WTC11 (cell line): ENCODE data around the gene CLEC18B. TPM values are rescaled to one million over a fixed set of nuclear protein-coding genes. Genes with fewer than 3 reads are reported as not detected.

Source experiments
- ATAC-seq: fragments of 200-7000 bp; cut with Tn5 transposase; 2 replicates; pipeline ENCODE4 v1.10.0; 2021; ENCODE audit warnings: mild to moderate bottlenecking, moderate library complexity
- CTCF ChIA-PET: fragments of 300-600 bp; sonication (Branson Sonifier 250); formaldehyde crosslinking; loops from one replicate; lab custom pipeline; 2021; ENCODE audit warnings: antibody characterized with exemption; lab: Charles Lee
- POLR2A ChIA-PET: fragments of 350-600 bp; sonication (Branson Sonifier 250); formaldehyde crosslinking; loops from one replicate; lab custom pipeline; 2021; ENCODE audit warnings: antibody characterized with exemption; lab: Charles Lee
- DNase-seq: peaks from one replicate; pipeline ENCODE4 v3.0.0; 2021; ENCODE audit warnings: low spot score
- H3K27ac Mint-ChIP-seq: 2 replicates; pipeline ENCODE4 v1.8.0; 2021; ENCODE audit warnings: mixed read lengths
- H3K27me3 Mint-ChIP-seq: 2 replicates; pipeline ENCODE4 v1.8.0; 2021; ENCODE audit warnings: low read depth, mild to moderate bottlenecking, moderate library complexity, mixed read lengths
- H3K36me3 Mint-ChIP-seq: 2 replicates; pipeline ENCODE4 v1.8.0; 2021; ENCODE audit warnings: mixed read lengths
- H3K4me1 Mint-ChIP-seq: 2 replicates; pipeline ENCODE4 v1.8.0; 2022; ENCODE audit warnings: mixed read lengths
- H3K4me3 Mint-ChIP-seq: 2 replicates; pipeline ENCODE4 v1.8.0; 2021; ENCODE audit warnings: mild to moderate bottlenecking, moderate library complexity, mixed read lengths
- H3K9me3 Mint-ChIP-seq: 2 replicates; pipeline ENCODE4 v1.8.0; 2021; ENCODE audit warnings: mixed read lengths
- CREB1 ChIP-seq: sonication (generic); formaldehyde crosslinking; IDR thresholded peaks from 2 replicates; pipeline ENCODE4 v1.8.0; 2023; ENCODE audit warnings: mild to moderate bottlenecking, missing genetic modification reagents
- ELF4 ChIP-seq: sonication (generic); formaldehyde crosslinking; IDR thresholded peaks from 2 replicates; pipeline ENCODE4 v1.8.1; 2022; ENCODE audit warnings: low read depth, mild to moderate bottlenecking, moderate library complexity, missing genetic modification reagents
- FOXK1 ChIP-seq: sonication (generic); formaldehyde crosslinking; IDR thresholded peaks from 2 replicates; pipeline ENCODE4 v1.8.0; 2022; ENCODE audit warnings: mild to moderate bottlenecking, moderate library complexity, missing genetic modification reagents
- FOXP1 ChIP-seq: sonication (generic); formaldehyde crosslinking; IDR thresholded peaks from 2 replicates; pipeline ENCODE4 v1.8.0; 2022; ENCODE audit warnings: missing genetic modification reagents, mild to moderate bottlenecking, moderate library complexity, borderline replicate concordance
- GABPB1 ChIP-seq: sonication (generic); formaldehyde crosslinking; IDR thresholded peaks from 2 replicates; pipeline ENCODE4 v1.8.1; 2023; ENCODE audit warnings: mild to moderate bottlenecking, missing genetic modification reagents
- IRF2 ChIP-seq: sonication (generic); formaldehyde crosslinking; IDR thresholded peaks from 2 replicates; pipeline ENCODE4 v1.8.0; 2022; ENCODE audit warnings: low read depth, missing genetic modification reagents, borderline replicate concordance
- JUN ChIP-seq: sonication (generic); formaldehyde crosslinking; IDR thresholded peaks from 2 replicates; pipeline ENCODE4 v1.8.0; 2023; ENCODE audit warnings: mild to moderate bottlenecking, missing genetic modification reagents
- MXD4 ChIP-seq: fragments of 250-450 bp; sonication (Bioruptor Pico); IDR thresholded peaks from 2 replicates; pipeline ENCODE4 v1.8.0; 2021; ENCODE audit warnings: mild to moderate bottlenecking, moderate library complexity, borderline replicate concordance
- NFATC4 ChIP-seq: fragments of 250-450 bp; sonication (Bioruptor Pico); IDR thresholded peaks from 2 replicates; pipeline ENCODE4 v1.9.0; 2021; ENCODE audit warnings: mild to moderate bottlenecking
- RORB ChIP-seq: fragments of 250-450 bp; sonication (Bioruptor Pico); IDR thresholded peaks from 2 replicates; pipeline ENCODE4 v1.9.0; 2021; ENCODE audit warnings: mild to moderate bottlenecking
- SOX15 ChIP-seq: fragments of 250-450 bp; sonication (Bioruptor Pico); IDR thresholded peaks from 2 replicates; pipeline ENCODE4 v1.9.0; 2021; ENCODE audit warnings: mild to moderate bottlenecking
- TEAD1 ChIP-seq: sonication (generic); formaldehyde crosslinking; IDR thresholded peaks from 2 replicates; pipeline ENCODE4 v1.8.0; 2022; ENCODE audit warnings: mild to moderate bottlenecking, missing genetic modification reagents
- ZNF121 ChIP-seq: sonication (generic); formaldehyde crosslinking; IDR thresholded peaks from 2 replicates; pipeline ENCODE4 v1.8.0; 2023; ENCODE audit warnings: missing genetic modification reagents
- ZNF232 ChIP-seq: sonication (generic); formaldehyde crosslinking; IDR thresholded peaks from 2 replicates; pipeline ENCODE4 v1.8.0; 2022; ENCODE audit warnings: mild to moderate bottlenecking, missing genetic modification reagents
- total RNA-seq: library from RNA; stranded (reverse); gene quantifications from 3 replicates; pipeline ENCODE4 v1.2.3, GENCODE V29; 2021
- TF ChIP-seq, protein P1 (sequence below): sonication (generic); formaldehyde crosslinking; IDR thresholded peaks from 2 replicates; pipeline ENCODE4 v1.8.0; 2023; ENCODE audit warnings: missing genetic modification reagents
- TF ChIP-seq, protein P2 (sequence below): sonication (generic); formaldehyde crosslinking; IDR thresholded peaks from 2 replicates; pipeline ENCODE4 v1.8.0; 2022; ENCODE audit warnings: missing genetic modification reagents
- TF ChIP-seq, protein P3 (sequence below): fragments of 250-450 bp; sonication (Bioruptor Pico); conservative IDR thresholded peaks from 2 replicates; pipeline ENCODE4 v1.9.0; 2021; ENCODE audit warnings: mild to moderate bottlenecking
- TF ChIP-seq, protein P4 (sequence below): sonication (generic); formaldehyde crosslinking; IDR thresholded peaks from 2 replicates; pipeline ENCODE4 v1.8.1; 2023; ENCODE audit warnings: mild to moderate bottlenecking, missing genetic modification reagents, moderate library complexity
- TF ChIP-seq, protein P5 (sequence below): fragments of 250-450 bp; sonication (Bioruptor Pico); IDR thresholded peaks from 2 replicates; pipeline ENCODE4 v1.8.0; 2021; ENCODE audit warnings: mild to moderate bottlenecking
- TF ChIP-seq, protein P6 (sequence below): sonication (generic); formaldehyde crosslinking; IDR thresholded peaks from 2 replicates; pipeline ENCODE4 v1.8.0; 2022; ENCODE audit warnings: mild to moderate bottlenecking, missing genetic modification reagents
- TF ChIP-seq, protein P7 (sequence below): sonication (generic); formaldehyde crosslinking; IDR thresholded peaks from 2 replicates; pipeline ENCODE4 v1.8.1; 2022; ENCODE audit warnings: mild to moderate bottlenecking, moderate library complexity, missing genetic modification reagents
- TF ChIP-seq, protein P8 (sequence below): sonication (generic); formaldehyde crosslinking; IDR thresholded peaks from 2 replicates; pipeline ENCODE4 v1.8.1; 2023; ENCODE audit warnings: mild to moderate bottlenecking, missing genetic modification reagents

CLEC18B gene
- total RNA-seq, 1 experiment from 2014 or later = 0.20 TPM

DNA sequence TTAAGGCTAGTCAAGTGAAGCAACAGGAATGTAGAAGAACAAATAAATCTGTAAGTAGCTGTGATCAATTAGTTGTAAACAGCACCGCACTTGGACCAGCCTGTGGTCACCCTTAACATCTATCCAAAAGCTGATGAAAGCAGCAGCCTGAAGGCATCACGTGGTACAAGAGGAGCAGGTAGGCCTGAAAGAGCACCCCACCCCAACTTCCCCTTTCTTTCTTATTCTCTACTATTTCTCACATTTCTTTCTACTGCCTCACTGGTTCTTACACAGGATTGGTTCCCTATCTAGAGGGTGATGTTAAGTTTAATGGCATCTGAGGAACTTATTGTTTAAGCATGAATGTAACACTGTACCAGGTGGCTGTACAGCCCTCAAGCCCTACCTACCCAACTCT is 42.6 kb upstream of the CLEC18B start (continued):
- TF ChIP-seq ELF4 (CRISPR knock-in tag) (no peak), ZNF232 (CRISPR knock-in tag) (no peak), ZNF121 (CRISPR knock-in tag) (no peak)
- TF ChIP-seq, protein P1, sequence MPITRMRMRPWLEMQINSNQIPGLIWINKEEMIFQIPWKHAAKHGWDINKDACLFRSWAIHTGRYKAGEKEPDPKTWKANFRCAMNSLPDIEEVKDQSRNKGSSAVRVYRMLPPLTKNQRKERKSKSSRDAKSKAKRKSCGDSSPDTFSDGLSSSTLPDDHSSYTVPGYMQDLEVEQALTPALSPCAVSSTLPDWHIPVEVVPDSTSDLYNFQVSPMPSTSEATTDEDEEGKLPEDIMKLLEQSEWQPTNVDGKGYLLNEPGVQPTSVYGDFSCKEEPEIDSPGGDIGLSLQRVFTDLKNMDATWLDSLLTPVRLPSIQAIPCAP (CRISPR knock-in tag) = no peak
- TF ChIP-seq, protein P2, sequence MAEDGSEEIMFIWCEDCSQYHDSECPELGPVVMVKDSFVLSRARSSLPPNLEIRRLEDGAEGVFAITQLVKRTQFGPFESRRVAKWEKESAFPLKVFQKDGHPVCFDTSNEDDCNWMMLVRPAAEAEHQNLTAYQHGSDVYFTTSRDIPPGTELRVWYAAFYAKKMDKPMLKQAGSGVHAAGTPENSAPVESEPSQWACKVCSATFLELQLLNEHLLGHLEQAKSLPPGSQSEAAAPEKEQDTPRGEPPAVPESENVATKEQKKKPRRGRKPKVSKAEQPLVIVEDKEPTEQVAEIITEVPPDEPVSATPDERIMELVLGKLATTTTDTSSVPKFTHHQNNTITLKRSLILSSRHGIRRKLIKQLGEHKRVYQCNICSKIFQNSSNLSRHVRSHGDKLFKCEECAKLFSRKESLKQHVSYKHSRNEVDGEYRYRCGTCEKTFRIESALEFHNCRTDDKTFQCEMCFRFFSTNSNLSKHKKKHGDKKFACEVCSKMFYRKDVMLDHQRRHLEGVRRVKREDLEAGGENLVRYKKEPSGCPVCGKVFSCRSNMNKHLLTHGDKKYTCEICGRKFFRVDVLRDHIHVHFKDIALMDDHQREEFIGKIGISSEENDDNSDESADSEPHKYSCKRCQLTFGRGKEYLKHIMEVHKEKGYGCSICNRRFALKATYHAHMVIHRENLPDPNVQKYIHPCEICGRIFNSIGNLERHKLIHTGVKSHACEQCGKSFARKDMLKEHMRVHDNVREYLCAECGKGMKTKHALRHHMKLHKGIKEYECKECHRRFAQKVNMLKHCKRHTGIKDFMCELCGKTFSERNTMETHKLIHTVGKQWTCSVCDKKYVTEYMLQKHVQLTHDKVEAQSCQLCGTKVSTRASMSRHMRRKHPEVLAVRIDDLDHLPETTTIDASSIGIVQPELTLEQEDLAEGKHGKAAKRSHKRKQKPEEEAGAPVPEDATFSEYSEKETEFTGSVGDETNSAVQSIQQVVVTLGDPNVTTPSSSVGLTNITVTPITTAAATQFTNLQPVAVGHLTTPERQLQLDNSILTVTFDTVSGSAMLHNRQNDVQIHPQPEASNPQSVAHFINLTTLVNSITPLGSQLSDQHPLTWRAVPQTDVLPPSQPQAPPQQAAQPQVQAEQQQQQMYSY (CRISPR knock-in tag) = no peak
- TF ChIP-seq, protein P3, sequence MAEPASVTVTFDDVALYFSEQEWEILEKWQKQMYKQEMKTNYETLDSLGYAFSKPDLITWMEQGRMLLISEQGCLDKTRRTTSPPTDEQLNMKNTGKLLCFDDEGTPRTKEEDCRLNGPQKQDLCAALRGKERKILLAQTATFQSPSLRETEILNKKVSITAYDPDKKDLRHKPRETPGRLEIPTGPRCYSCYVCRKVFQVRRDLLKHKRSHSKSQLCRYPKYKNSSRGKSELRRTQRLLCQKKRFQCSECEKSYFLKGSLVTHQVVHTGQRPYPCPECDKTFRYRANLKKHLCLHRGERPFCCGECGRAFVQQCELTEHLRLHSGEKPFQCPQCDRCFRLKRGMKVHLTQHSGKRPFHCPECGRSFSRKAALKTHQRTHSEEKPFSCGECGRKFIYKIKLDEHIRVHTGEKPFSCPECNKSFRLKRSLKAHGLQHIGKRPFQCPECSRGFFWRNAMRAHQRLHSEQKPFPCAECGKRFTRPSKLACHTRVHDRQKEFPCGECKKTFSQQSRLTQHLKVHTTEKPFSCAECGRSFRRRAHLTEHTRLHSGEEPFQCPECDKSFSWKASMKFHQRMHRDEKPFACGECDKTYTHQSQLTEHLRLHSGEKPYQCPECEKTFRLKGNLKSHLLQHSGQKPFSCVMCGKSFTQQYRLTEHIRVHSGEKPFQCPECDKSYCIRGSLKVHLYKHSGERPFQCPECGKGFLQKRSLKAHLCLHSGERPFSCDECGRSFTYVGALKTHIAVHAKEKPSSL (CRISPR knock-in tag) = no peak
- TF ChIP-seq, protein P4, sequence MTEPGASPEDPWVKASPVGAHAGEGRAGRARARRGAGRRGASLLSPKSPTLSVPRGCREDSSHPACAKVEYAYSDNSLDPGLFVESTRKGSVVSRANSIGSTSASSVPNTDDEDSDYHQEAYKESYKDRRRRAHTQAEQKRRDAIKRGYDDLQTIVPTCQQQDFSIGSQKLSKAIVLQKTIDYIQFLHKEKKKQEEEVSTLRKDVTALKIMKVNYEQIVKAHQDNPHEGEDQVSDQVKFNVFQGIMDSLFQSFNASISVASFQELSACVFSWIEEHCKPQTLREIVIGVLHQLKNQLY (CRISPR knock-in tag) = no peak
- TF ChIP-seq, all 79 proteins: peak for 0

DNA sequence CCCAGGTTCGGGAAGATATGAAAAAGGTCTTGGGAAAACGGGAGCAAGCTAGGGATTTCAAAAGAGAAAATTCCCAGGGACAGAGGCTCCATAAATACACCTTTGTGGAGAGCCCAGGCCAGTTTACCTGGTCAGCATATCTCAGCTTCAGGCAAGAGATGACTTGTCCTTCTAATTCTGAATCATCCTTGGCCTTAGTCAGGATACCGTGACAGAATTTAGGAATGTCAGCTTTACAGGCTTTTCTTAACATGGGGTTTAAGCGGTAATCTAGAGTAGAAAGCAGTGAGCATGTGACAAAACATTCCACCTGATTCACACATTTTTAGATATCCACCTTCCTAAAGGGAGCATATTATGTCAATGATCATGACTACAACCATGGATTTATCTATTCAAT is 41.1 kb upstream of the CLEC18B start:
- ChIA-PET CTCF (no interaction called here), POLR2A (no interaction called here)
- H3K9me3 Mint-ChIP-seq = no peaks in the 10 kb centered on the region
- no peak for ATAC-seq
- no peaks in the 10 kb centered on the region for H3K4me1 Mint-ChIP-seq
- peaks cover 80% of the 10 kb centered on the region for H3K36me3 Mint-ChIP-seq
- TF ChIP-seq JUN (CRISPR knock-in tag) = no peak
- no peak for TF ChIP-seq FOXK1 (CRISPR knock-in tag)
- TF ChIP-seq IRF2 (CRISPR knock-in tag) = no peak
- TF ChIP-seq NFATC4 (CRISPR knock-in tag) = no peak
- no peak for TF ChIP-seq CREB1 (CRISPR knock-in tag)
- no peak for TF ChIP-seq FOXP1
- TF ChIP-seq, protein P4 (CRISPR knock-in tag) = no peak
- TF ChIP-seq, protein P5, sequence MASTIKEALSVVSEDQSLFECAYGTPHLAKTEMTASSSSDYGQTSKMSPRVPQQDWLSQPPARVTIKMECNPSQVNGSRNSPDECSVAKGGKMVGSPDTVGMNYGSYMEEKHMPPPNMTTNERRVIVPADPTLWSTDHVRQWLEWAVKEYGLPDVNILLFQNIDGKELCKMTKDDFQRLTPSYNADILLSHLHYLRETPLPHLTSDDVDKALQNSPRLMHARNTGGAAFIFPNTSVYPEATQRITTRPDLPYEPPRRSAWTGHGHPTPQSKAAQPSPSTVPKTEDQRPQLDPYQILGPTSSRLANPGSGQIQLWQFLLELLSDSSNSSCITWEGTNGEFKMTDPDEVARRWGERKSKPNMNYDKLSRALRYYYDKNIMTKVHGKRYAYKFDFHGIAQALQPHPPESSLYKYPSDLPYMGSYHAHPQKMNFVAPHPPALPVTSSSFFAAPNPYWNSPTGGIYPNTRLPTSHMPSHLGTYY = no peak
- no peak for TF ChIP-seq GABPB1 (CRISPR knock-in tag)
- TF ChIP-seq, protein P1 (CRISPR knock-in tag) = no peak
- no peak for TF ChIP-seq MXD4 (CRISPR knock-in tag)
- no peak for TF ChIP-seq TEAD1
- TF ChIP-seq SOX15 (CRISPR knock-in tag) = no peak
- no peak for TF ChIP-seq ZNF121 (CRISPR knock-in tag)
- TF ChIP-seq RORB (CRISPR knock-in tag) = no peak
- TF ChIP-seq, protein P6, sequence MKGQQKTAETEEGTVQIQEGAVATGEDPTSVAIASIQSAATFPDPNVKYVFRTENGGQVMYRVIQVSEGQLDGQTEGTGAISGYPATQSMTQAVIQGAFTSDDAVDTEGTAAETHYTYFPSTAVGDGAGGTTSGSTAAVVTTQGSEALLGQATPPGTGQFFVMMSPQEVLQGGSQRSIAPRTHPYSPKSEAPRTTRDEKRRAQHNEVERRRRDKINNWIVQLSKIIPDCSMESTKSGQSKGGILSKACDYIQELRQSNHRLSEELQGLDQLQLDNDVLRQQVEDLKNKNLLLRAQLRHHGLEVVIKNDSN (CRISPR knock-in tag) = no peak
- TF ChIP-seq, protein P7, sequence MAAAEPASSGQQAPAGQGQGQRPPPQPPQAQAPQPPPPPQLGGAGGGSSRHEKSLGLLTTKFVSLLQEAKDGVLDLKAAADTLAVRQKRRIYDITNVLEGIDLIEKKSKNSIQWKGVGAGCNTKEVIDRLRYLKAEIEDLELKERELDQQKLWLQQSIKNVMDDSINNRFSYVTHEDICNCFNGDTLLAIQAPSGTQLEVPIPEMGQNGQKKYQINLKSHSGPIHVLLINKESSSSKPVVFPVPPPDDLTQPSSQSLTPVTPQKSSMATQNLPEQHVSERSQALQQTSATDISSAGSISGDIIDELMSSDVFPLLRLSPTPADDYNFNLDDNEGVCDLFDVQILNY (CRISPR knock-in tag) = no peak
- TF ChIP-seq, protein P8, sequence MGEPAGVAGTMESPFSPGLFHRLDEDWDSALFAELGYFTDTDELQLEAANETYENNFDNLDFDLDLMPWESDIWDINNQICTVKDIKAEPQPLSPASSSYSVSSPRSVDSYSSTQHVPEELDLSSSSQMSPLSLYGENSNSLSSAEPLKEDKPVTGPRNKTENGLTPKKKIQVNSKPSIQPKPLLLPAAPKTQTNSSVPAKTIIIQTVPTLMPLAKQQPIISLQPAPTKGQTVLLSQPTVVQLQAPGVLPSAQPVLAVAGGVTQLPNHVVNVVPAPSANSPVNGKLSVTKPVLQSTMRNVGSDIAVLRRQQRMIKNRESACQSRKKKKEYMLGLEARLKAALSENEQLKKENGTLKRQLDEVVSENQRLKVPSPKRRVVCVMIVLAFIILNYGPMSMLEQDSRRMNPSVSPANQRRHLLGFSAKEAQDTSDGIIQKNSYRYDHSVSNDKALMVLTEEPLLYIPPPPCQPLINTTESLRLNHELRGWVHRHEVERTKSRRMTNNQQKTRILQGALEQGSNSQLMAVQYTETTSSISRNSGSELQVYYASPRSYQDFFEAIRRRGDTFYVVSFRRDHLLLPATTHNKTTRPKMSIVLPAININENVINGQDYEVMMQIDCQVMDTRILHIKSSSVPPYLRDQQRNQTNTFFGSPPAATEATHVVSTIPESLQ (CRISPR knock-in tag) = no peak
- no peaks in the 10 kb centered on the region for H3K27me3 Mint-ChIP-seq
- no peak for DNase-seq
- H3K27ac Mint-ChIP-seq = no peak overlapping the region
- H3K4me3 Mint-ChIP-seq = no peak overlapping the region
